ENCODE data around the gene MXD4. TPM values are rescaled to one million over a fixed set of nuclear protein-coding genes. Genes with fewer than 3 reads are reported as not detected.
A peak's percentile ranks its signal among the peaks of the same experiment; 100 is the strongest.

The MXD4 gene
- polyA plus RNA-seq, 10 donors, result 38.2 to 60.5 (median 52.1) TPM

DNA sequence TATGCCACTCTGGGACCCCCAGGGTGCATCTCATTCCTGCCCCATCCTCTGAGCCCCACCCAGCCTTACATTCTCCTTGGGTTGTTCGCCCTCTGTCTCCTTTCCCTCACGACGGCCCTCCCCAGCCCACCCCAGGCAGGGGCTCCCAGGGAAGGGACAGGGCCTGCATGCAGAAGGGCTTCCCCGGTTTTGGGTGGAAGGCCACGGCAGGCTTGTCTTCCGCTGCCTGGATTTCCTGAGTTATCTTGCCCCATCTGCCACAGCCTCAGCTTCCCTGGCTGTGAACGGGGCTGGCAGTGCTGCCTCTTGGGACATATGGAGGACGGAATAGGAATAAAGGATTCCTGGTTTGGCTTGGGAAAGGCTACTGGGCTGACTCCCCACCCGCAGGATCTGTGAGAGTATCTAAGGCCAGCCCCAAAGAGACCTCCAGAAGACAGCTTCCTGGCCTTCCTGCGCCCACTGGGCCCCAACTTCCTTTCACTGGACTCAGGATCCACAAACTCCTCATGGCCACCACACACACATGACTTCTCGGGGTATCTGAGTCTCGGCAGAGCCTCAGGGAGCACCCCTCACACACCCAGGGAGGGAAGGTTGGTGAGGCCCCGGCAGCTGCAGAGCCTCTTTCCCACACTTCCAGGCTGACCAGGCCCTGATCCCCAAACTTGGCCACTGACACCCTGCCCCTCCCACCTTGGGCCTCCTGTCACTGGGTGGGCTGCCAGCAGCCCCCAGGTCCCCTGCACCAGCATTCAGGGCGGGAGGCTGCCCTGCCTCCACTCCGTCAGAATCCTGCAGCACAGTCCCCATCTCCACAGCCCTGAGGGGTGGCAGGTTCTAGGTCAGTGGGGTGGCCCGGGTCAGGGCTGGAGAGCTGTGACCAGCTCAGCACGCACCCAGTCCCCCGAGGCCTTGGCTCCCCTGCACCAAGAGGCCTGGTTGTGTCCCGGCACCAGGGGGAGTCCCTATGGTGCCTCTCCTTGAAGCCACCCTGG is 3.5 kb upstream of the MXD4 start:
- DNase-seq, result no peak

DNA sequence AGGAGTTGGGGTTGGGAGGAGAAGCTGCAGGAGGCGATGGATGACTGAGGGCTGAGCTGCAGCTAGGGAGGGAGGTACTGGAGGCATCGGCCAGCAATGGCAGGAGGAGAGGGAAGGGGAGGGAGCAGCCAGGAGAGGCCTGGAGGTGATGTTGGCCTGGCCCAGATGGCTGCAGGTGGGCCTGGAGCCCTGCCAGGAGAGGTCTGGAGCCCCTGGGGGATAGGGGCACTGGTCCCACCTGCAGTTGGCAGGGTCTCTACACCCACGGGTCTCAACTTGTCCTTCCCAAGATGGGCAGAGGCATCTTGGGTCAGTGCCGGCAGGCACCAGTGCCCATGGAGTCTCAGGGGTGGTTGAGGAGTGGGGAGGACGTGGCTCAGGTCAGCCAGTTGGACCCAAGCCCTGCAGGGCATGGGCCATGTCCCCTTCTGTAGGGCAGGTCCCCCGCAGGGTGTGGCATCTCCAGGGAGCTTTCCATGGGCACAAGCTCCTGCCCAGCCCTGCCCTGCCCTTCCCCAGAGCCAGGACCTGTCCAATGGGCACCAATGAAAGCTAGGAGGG is 2.7 kb upstream of the MXD4 start:
- no peak for DNase-seq

DNA sequence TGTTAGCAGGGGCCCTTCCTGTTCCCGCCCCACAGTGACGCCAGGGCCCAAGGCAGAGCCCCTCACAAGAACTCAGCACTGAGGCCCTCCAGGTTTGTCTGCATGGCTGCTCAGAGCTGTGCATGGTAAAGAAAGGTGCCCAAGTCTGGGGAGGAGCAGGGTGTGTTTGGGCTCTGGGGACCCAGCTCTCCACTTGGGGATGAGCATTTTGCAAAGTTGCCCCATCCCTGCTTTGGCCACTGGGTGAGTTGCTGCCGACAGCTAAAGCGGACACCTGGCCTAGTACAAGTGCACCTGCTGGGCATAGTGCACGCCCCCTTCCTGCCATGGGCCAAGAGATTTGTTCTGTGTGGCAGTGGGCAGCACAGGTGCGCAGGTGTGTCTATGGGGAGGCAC is 2.0 kb upstream of the MXD4 start:
- no peak for DNase-seq

DNA sequence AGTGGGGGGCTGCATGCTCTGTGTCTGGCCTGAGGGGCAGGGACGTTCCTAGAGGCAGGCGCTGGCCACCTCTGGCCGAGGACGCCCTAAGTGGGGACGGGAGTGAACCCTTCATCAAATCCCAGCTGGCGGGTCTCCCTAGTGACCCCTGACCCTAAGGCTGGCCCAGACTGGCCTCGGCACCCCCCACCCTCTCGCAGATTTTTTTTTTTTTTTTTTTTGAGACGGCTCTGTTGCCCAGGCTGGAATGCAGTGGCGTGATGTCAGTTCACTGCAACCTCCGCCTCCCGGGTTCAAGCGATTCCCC is 988 bp upstream of the MXD4 start:
- DNase-seq, result no peak

DNA sequence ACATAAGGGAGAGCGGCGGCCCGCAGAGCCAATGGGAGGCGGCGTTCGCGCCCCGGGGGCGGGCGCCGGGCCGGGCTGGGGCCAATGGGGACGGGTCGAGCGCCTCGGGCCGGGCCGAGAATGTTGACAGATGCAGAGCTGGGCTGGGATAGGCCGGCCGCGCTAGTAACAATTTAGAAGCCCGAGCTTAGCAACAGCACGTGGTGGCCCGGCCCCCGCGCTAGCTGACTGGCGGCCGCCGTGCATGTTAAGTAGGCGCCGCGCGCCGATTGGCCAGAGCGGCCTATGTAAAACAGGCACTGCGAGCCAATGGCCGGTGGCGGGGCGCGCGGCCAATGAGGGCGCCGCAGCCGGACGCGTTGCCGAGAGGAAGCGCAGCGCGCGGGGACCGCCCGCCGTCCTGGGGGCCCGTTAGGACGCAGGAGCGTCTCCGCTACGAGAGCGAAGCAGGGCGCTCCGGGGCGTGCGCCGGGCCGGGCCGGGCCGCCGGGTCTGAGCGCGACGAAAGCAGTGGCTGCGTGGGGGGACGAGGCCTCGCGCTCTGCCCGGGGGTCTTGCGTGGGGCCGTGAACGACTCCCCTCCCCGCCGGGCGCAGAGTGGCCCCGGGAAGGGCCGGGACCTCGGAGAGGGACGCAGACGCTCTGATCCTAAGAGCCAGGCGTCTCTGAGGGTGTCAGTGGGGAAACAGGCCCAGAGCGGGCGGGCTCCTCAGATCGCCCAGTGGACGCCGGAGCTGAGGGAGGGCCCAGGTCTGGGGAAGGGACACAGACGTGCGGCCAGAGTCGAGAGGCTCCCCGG is 435 bp upstream of the MXD4 start:
- peak; percentile 100 for DNase-seq

DNA sequence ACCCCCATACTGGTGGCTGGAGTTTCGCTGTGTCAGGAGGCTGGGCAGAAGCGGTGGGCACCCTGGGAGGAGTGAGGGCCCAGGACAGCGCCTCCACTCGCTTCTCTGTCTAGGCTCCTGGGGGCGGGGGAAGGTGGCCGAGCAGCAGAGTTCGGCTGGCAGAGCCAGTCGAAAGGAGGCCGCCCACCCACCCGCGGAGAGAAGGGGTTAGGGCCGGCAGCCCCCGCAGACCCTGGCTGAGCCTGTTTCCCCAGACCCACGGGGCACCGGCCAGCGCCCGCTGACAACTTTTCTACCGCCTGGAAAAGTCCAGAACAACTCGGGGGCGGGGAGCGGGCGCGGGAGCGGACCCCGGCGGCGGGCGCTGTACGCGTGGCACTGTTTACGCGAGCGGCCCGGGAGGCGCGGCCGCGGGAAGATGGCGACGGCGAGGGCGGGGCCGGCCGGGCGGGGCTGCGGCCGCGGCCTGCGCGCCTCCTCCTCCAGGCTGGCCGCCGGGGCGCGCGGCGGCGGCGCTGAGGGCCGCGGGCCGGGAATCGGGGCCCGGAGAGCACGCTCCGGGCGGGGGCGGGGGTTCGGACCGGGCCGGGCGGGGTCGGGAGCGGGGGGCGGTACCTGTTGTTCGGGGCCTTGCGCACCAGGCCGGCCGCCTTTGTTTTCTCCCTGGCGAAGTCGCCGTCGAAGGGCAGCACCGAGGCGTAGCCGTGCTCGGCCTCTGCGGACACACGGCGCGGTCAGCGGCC is 628 bp downstream of the MXD4 start:
- peak; percentile 37 to 70 (median 62) for DNase-seq

DNA sequence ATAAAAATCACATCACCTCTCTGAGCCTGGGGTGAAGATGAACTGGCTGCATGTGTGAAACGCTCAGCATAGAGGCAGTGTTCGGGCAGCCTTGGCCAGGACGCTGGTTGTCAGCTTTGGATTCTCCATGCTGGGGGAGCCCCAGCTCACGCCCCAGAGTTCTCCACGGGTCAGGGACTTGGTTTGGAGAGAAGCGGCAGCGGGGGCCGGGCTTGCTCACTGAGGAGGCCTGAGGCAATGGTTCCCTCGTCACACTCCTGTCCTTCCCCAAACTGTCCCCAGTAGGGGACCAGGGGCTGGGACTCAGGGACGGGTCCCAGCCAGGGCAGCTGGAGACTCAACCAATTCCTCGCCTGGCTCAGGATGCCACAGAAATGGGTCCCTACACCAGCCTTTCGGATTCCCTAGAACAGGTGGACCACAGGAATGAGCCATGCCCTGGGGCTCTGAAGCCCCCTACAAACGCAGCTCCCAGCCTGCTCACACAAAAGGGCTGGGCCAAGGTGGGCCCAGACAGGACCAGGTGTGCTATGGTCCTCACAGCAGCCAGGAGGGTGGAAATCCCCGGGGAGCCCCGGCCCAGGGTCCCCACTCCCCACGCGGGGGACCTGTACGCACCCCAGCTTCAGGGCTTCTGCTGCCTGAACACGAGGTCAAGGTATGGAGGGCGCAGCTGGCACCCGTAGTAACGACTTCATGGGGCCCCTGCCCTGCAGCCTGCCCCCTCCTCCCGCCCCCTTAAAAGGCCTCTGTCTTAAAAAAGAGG is 1.4 kb downstream of the MXD4 start:
- DNase-seq, result no peak

DNA sequence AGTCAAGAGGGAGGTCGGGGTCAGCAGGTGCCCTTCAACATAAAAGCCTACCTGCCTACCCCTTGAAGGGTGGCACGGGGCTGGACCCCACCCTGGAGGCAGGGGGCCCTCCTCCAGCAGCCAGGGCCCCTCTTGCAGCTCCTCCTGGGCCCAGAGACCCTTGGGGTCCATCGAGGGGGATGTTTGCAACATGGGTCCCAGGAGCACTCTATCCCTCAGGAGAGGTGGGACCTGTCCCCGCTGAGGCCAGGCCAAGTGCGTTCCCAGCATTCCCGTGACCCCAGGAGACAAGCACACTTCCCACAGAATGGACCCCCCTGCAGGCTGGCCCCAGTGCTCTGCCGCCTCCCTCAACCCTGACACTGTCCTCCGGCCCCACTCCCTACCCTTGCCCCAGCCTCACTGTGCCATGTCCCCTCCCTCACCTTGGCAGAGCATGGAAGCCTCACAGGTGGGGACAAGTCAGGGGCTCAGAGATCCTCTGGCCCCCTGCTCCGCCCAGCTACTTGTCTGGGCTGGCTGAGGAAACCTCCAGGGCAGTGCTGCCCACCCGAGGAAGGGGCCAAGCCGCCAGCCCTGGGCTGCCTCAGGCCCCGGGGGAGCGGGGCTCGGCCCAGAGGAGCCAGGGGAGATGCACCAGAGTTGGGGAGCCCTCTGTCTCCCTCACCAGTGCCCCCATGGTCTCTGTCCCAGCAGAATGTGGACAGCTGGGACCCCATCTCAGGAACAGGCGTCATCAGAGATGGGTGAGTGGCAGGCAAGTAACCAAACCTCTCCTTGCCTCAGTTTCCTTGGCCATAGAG is 2.2 kb downstream of the MXD4 start:
- no peak for DNase-seq

DNA sequence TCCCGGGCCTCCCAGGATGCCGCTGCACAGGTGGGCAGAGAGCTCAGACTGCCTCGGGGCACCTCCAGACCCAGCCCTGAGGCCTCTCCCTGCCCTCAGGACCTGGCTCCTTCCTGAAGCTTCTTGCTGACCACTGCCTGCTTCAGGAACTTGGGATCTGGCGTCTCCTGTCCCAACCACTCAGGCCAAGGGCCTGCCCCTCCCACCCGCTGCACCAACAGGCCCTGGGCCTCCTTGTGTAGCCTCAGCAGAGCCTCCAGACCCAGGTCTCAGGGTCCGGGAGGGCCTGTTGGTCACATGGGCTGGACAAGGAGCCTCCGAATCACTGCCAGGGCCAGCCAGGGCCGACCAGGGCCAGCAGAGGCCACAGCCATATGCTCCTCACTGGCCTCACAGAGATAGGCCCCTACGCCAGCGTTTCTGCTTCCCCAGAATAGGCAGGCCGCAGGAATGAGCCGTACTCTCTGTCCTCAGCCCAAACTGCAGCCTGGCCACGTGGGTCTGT is 2.8 kb downstream of the MXD4 start:
- DNase-seq, result no peak

DNA sequence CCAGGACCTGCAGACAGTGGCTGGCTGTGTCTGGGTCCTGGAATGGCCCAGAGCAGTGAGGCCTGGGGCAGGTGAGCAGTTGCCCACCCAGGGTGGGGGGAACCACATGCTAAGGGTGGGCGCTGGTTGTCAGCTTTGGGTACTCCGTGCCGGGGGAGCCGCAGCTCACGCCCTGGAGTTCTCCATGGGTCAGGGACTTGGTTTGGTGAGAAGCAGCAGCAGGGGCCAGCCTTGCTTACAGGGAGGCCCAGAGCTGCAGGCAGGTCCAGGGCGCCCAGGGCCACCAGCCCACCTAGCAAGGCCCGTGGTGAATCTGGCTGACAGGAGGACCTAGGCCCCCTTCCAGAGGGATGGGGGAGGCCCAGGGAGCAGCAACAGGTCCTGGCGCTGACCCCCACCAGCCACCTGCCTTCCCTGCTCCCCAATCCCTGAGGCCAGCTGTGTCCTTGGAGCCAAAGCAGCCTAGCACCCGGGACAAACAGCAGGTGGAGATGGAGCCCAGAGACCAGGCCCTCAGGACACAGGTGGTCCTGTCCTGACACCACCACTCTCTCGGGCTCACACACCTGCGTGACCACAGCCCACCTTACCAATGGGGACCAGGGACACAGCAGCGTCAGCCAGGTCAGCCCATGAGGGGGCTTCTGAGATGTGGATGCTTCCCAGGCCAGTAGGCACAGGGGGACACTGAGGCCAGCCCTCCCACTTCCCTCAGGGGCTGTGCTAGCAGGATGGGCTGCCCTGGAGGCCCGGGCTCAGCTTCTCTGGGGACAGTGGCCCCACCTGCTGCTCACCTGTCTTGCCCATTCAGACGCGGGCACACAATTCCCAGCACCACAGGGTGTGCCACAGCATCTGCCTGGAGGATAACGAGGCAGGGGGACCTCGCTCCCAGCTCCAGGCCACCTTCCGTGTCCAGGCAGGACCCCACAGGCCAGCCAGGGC is 3.5 kb downstream of the MXD4 start:
- DNase-seq, result no peak

DNA sequence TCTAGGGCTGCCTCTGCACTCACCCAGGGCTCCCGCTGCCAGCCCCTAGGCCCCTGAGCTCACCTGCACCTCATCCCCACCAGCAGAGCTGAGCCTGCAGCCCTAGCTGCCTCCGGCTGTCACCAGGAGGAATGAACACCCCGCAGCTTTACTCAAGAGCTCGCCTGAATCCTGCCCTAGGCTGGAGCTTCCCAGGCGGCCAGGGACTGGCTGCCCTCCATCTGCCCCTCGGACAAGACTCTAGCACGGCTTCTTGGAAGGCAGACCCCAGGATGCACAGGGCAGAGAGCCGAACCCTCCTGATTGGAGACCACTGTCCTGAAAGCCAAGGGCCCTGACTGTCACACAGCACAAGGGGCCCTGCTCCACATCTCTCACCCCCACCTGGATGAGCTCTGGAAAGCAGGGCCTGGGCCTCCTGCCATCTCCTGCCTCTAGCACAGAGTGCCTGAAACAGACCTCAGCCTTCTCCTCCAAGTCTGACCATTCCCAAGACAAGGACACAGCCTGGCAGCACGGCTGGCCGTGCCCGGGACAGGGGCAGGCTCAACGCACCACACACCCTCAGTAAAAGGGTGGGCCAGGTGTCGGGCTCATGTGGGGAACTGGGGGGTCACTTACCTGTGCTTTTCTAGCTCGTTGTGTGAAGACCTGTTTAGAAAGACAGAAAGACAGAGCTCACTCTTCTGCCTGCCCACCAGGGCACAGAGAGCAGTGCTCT is 4.4 kb downstream of the MXD4 start:
- no peak for DNase-seq

DNA sequence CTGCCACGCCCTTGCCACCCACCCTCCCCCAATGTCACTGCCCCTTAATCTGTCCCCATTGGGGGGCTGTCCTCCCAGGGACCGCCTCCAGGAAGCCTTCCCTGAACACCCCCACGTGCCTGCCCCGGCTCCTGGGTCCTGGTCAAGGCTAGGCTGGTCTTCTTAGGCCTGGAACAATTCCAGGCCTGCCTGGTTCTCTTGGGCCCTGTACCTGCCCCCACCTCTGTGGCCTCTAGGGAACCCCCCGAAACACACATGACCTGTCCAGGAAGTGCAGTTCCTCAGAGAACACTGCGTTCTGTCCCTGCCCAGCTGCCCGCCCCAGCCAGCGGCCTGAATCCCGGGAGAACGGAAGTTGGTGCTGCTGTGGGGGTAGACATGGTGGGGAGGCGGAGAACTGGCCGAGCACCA is 5.1 kb downstream of the MXD4 start:
- DNase-seq, result no peak

DNA sequence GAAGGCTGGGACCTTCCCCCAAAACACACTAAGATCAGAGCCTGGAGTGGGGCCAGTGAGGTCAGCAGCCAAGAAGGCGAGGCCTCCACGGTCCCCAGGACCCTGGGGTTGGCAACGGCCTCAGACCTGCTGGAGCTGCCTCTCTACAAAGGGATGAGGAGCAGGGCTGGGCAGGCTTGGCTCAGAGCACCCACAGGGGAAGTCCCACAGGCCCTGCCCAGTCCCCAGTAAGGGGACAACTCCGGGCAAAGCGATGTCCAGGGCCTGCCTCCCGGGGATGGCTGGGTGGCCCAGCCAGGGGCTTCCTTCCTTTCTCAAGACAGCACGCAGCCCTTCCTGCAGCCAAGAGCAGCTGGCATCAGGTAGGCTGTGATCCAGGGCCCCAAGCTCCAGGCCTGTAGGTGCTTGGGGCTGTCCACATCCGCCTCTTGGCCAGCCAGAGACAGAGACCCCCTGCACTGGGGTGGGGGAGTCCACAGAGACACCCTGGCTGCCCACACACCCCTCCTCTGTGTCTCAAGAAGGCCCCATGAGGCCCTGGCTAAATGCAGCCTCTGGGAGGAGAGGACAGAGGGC is 5.7 kb downstream of the MXD4 start:
- peak in 2 of 3 donors; percentile 49 to 73 for DNase-seq

DNA sequence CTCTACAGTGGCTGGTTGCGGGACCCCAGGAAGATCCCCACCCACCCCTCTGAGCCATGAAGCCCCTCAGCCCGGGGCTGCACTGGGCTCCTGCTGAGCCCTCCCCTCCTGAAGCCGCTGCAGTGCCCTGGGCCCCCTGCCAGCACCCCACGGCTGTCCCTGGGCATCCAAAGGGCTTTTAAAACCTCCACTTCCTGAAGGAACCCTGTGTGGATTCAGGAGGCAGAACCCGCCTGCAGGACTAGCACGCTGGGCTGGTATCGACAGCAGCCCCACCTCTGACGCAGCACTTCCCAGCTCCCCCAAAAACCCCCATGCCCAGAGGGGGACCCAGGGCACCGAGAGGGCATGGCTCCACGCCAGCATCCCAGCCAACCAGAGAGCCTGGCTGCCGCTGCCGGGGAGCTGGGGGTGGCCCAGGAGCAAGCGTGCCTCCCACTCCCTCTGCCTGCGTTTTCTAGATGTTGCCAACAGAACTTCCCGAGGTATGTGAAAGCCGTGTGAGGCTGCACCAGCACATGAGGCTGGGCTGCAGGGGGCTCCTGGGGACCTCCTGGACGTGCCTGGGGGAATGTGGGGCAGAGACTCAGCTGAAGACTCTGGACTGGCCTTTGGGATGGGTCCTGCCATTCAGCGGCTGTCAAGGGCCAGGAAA is 6.3 kb downstream of the MXD4 start:
- DNase-seq, result peak in 1 of 3 donors; percentile 63

DNA sequence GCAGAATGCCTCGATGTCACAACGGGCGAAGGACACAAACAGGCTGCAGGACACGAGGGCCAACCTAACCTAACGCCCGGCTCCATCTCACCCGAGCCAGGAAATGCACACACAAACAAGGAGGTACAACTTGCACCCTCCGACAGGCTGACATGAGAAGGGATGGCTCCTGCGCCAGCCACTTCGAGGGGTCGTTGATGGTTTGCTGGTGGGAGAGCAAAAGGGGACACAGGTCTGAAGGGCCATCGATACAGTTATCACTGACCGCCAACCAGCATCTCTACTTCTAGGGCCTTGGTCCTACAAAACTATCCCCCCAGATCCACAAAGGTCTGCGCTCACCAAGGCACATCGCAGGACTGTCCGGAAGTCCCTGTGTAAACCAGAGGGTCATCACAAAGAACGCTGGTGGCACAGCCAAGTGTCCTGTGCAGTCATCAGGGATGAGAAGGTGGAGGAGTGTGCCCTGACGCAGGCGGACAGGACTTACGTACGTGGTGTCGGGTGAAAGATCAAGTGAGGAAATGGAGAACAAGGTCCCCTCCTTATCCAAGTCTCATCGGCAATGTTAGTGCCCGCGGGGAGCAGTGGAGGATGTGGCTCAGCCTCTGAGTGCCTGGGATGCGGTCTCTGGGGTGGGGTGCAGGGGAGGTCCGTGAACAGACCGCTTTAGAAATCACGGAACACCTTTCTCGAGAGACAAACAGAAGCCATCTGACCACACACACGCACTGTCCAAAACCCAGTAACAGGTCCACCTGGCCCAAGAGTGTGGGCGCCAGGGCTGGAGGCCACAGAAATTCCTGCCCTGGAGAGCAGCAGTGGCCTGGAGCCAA is 7.0 kb downstream of the MXD4 start:
- no peak for DNase-seq

Measured in muscle of back (tissue), 11 donors.